ENCODE results near the gene ADAD2.

GRCh38 chr16:84186685-84187437 is 4.1 kb upstream of the ADAD2 start, which contains the start of gene TAF1C:
- peak; percentile 83 for TF ChIP-seq POLR2A (IDR thresholded peaks at IDR 0.05; ENCODE audit: low read depth, low read length)
- no peak; the same call in 1 of the 2 replicates for TF ChIP-seq TAF1 (IDR thresholded peaks at IDR 0.05; ENCODE audit: borderline replicate concordance, low read depth, low read length)

All from GM12892 (cell line).